PC-3 (cell line): ENCODE measurements around the gene LSM3. TPM values are rescaled to one million over a fixed set of nuclear protein-coding genes. Genes with fewer than 3 reads are reported as not detected.

Source experiments
- ATAC-seq: fragments of 200-7000 bp; cut with Tn5 transposase; 2 replicates; pipeline ENCODE4 v1.9.1; 2020; ENCODE audit warnings: mild to moderate bottlenecking, moderate library complexity
- BruUV-seq: library from RNA; stranded (reverse); fragments of 400-500 nt; replicated peaks from 2 replicates; lab custom pipeline; 2021; lab: Mats Ljungman, UMichigan
- CTCF ChIA-PET: fragments of 300-600 bp; sonication (Branson Sonifier 250); formaldehyde crosslinking; loops from one replicate; lab custom pipeline; 2022; ENCODE audit warnings: antibody characterized with exemption; lab: Charles Lee
- POLR2A ChIA-PET: fragments of 300-600 bp; sonication (Branson Sonifier 250); formaldehyde crosslinking; loops from one replicate; lab custom pipeline; 2022; ENCODE audit warnings: antibody characterized with exemption; ENCODE audit not compliant: unreplicated experiment; lab: Charles Lee
- DNase-seq: peaks from one replicate; pipeline ENCODE4 v3.0.0-alpha.2; 2015
- H2AFZ ChIP-seq: fragments of 300-600 bp; sonication (generic); 2 replicates; pipeline ENCODE4 v1.6.0; 2016; ENCODE audit warnings: antibody characterized with exemption, low read length
- H3F3A ChIP-seq: fragments of 300-600 bp; sonication (generic); one replicate; pipeline ENCODE4 v1.6.0; 2017; ENCODE audit warnings: antibody characterized with exemption, low read length, control low read depth, mild to moderate bottlenecking; ENCODE audit not compliant: unreplicated experiment
- H3K27ac ChIP-seq: fragments of 300-600 bp; sonication (generic); 2 replicates; pipeline ENCODE4 v1.5.1; 2016; ENCODE audit warnings: mild to moderate bottlenecking, low read length
- H3K27me3 ChIP-seq: fragments of 300-600 bp; sonication (generic); 2 replicates; pipeline ENCODE4 v1.6.1; 2016; ENCODE audit warnings: low read length, mixed read lengths
- H3K36me3 ChIP-seq: fragments of 300-600 bp; sonication (generic); 2 replicates; pipeline ENCODE4 v1.6.1; 2016; ENCODE audit warnings: low read depth, mixed run types, low read length, mixed read lengths
- H3K4me1 ChIP-seq: fragments of 300-600 bp; sonication (generic); 2 replicates; pipeline ENCODE4 v1.5.1; 2016; ENCODE audit warnings: low read length; ENCODE audit not compliant: insufficient read depth
- H3K4me2 ChIP-seq: fragments of 300-600 bp; sonication (generic); 2 replicates; pipeline ENCODE4 v1.6.0; 2016; ENCODE audit warnings: low read length
- H3K4me3 ChIP-seq: fragments of 300-600 bp; sonication (generic); 2 replicates; pipeline ENCODE4 v1.5.1; 2016; ENCODE audit warnings: mild to moderate bottlenecking, low read length, mixed read lengths
- H3K79me2 ChIP-seq: fragments of 300-600 bp; sonication (generic); 2 replicates; pipeline ENCODE4 v1.6.1; 2017; ENCODE audit warnings: low read length, mixed read lengths
- H3K9ac ChIP-seq: fragments of 300-600 bp; sonication (generic); 2 replicates; pipeline ENCODE4 v1.6.0; 2016; ENCODE audit warnings: mild to moderate bottlenecking, low read length
- H3K9me2 ChIP-seq: fragments of 300-600 bp; sonication (generic); replicated peaks from 2 replicates; pipeline ENCODE4 v1.6.1; 2016; ENCODE audit warnings: mixed run types, low read length, mixed read lengths
- H3K9me3 ChIP-seq: fragments of 300-600 bp; sonication (generic); 2 replicates; pipeline ENCODE4 v1.6.1; 2016; ENCODE audit warnings: low read length, mixed read lengths
- H4K20me1 ChIP-seq: fragments of 300-600 bp; sonication (generic); 2 replicates; pipeline ENCODE4 v1.6.1; 2016; ENCODE audit warnings: low read length, mixed read lengths
- CTCF ChIP-seq: fragments of 300-600 bp; sonication (generic); conservative IDR thresholded peaks from 2 replicates; pipeline ENCODE4 v1.5.1; 2017; ENCODE audit warnings: antibody characterized with exemption, low read depth, mild to moderate bottlenecking, low read length
- EZH2 ChIP-seq: fragments of 300-600 bp; sonication (generic); IDR thresholded peaks from one replicate; pipeline ENCODE4 v1.6.1; 2017; ENCODE audit warnings: antibody characterized with exemption, mild to moderate bottlenecking, low read length; ENCODE audit not compliant: unreplicated experiment
- EZH2phosphoT487 ChIP-seq: fragments of 300-600 bp; sonication (generic); IDR thresholded peaks from 2 replicates; pipeline ENCODE4 v1.6.1; 2018; ENCODE audit warnings: mild to moderate bottlenecking, antibody characterized with exemption, low read length, borderline replicate concordance
- intact Hi-C: fragments of 100-400 bp; cut with micrococcal nuclease; formaldehyde crosslinking; loops from 2 replicates; pipeline ENCODE4 v1.9.0; 2023
- total RNA-seq: library from RNA; depleted of rRNA; stranded (reverse); fragments of >200 nt; gene quantifications from 2 replicates; pipeline ENCODE4 v1.2.3, GENCODE V29; 2014

Gene LSM3
- total RNA-seq, 1 experiment from 2014 or later, result 27.2 TPM

DNA sequence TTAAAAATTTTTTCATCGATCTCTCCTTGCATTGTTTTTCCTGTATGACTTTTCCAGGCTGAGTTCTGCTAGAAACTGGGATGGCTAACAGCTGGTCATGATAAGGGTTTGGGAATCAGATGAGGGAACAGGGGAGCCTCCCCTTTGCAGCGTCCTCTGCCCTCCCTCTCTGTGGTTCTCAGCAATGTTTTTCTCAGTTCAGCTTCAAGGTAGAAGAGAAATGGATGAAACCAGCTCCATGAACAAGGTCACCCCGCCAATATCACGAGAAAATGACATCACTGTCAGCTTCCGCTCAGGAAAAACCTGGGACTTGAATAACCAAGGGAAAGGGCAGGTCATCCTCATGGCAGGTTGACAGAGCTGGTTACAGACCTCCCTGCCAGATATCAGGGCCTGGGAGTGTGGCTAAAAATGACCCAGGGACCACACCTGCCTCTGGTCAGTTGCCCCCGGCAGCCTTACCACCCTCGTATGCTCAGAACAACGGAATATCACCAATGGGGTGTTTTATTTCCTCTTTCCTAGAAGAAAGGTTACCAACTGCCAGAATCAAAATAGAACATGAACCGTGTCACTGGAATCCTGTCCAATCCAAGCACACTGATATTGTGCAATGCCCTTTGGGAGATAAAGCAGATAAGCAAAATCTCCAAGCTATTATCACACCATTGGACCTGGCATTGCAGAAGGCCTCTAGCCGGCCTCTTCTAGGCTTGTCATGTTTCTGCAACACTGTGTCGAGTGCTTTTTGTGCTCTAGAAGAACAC, 26.1 kb downstream of the LSM3 start:
- no peak for ATAC-seq
- Histone ChIP-seq H3K9me2 (no peaks in the 10 kb centered on the region), H3K79me2 (no peaks in the 10 kb centered on the region), H3K27me3 (no peaks in the 10 kb centered on the region), H3K4me1 (no peaks in the 10 kb centered on the region), H3K9ac (no peak overlapping the region), H3K4me3 (no peak overlapping the region), H3K36me3 (0 out of 2 replicates have a peak, but pooled peaks cover 3% of the 10 kb centered on the region), H2AFZ (no peak overlapping the region), H4K20me1 (no peaks in the 10 kb centered on the region; the same call in 1 of the 2 replicates), H3K27ac (no peak overlapping the region), H3K9me3 (no peaks in the 10 kb centered on the region), H3K4me2 (no peak overlapping the region), H3F3A (no peaks in the 10 kb centered on the region)
- ChIA-PET POLR2A (interaction anchor here (0.6 kb wide), 1 partner anchor 11 kb away, joined by 3 read pairs; no protein-coding TSS in a partner anchor), CTCF (interaction anchor here (0.7 to 2.1 kb wide), 4 partner anchors 19 to 165 kb away, joined by 3 to 15 read pairs (median 12); no protein-coding TSS in a partner anchor)
- intact Hi-C loops, result loop anchor here (5.0 to 10.0 kb wide), 2 partner anchors 160 to 578 kb away; no protein-coding TSS in a partner anchor
- TF ChIP-seq EZH2phosphoT487 (no peak), EZH2 (no peak), CTCF (no peak)
- no TSS peak for BruUV-seq
- DNase-seq, result no peak

DNA sequence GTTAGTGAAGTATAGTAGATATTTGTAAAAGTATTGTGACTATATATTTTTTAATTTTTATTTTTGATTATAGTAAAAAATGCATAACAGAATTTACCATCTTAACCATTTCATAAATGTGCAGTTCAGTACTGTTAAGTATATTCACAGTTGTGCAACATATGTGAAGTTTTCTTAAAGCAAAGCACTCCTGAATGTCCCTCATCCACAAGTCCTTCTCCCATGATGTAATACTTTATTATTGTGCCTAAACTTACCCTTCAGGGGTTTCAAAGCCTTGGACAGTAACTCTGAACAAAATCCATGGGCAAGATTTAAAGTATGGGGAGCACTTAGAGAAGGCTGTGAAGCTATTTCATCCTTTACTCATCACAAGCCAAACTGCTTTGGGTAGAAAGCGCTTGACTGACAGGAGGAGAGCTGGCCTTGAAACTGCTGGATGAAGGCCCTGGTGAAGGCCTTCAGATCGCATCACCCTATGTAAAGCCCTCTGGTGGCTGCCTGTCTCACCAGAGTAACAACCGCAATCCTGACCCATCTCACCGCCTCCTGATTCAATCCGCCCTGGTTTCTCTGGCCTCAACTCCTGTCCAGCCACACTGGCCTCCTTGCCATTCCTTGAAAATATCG, 28.0 kb downstream of the LSM3 start:
- no peak overlapping the region for H2AFZ ChIP-seq
- H3K79me2 ChIP-seq, result no peaks in the 10 kb centered on the region
- H4K20me1 ChIP-seq, result no peaks in the 10 kb centered on the region
- H3K9me3 ChIP-seq, result no peaks in the 10 kb centered on the region
- POLR2A ChIA-PET, result no interaction called here
- no peak overlapping the region for H3K4me2 ChIP-seq
- H3F3A ChIP-seq, result no peaks in the 10 kb centered on the region
- H3K4me1 ChIP-seq, result no peaks in the 10 kb centered on the region
- TF ChIP-seq EZH2phosphoT487 (no peak), CTCF (peak; percentile 28; the same call in 1 of the 2 replicates)
- ATAC-seq, result 0 out of 2 replicates have a peak, but pooled peaks have one; percentile 31
- no peaks in the 10 kb centered on the region for H3K9me2 ChIP-seq
- CTCF ChIA-PET, result no interaction called here
- no peaks in the 10 kb centered on the region for H3K36me3 ChIP-seq
- intact Hi-C loops, result loop anchor here (10.0 kb wide), 1 partner anchor 158 kb away; no protein-coding TSS in a partner anchor
- no TSS peak for BruUV-seq
- no peak overlapping the region for H3K9ac ChIP-seq
- no peak overlapping the region for H3K27ac ChIP-seq
- DNase-seq, result no peak
- no peak overlapping the region for H3K4me3 ChIP-seq
- no peaks in the 10 kb centered on the region for H3K27me3 ChIP-seq
